ENCODE data around the gene ST6GALNAC6. TPM values are rescaled to one million over a fixed set of nuclear protein-coding genes. Genes with fewer than 3 reads are reported as not detected.
A peak's percentile ranks its signal among the peaks of the same experiment; 100 is the strongest.

The ST6GALNAC6 gene
- total and polyA plus RNA-seq, 7 experiments from 2014 or later = 28.3 to 125 (median 86.9) TPM

DNA sequence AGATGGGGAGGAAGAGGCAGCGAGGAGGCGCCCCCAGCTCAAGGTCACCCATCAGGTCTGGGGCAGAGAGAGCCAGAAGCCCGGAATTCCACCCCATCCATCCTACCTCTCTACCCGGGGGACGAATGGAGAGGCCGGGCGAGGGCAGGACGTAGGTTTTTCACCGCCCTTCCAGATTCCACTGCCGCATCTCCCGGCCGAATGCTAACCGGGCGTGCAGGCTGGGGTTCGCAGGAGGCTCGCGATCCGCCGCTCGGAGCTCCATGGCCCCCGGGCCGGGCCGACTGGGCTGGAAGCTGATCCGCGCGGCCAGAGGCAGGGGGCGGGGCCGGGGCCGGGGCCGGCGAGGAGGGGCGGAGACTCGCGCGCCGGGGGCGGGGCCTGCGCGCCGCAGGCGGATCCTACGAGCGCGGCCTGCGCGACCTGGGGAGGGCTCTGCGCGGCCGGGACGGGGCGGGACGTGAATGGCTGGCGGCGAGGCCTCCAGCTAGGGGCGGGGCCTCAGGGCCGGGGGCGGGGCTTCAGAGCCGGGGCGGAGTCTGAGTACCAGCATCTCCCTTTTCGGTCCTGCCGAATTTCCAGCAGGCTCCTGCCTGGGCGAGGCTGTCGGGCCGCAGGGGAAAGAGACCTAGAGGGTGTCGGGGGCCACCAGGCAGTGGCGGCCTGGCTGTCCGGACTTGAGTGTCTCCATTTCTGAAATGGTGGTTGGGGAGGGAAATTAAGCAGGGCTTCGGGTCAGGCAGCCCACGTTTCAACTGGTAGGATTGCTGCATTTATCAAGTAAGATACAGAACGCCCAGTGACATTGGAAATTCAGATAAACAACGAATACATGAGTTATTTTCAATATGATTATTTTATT lies 17.5 kb upstream of the ST6GALNAC6 start, which contains the start of gene ST6GALNAC4:
Gene ST6GALNAC4 (minus strand): TSS at position 322 of the 862 bp plus-strand sequence. CDS start 622 bp downstream, outside the sequence.
- CTCF ChIA-PET = interaction anchor here (0.6 to 2.5 kb wide), 8 partner anchors 11 to 327 kb away, joined by 3 to 12 read pairs (median 3); partner anchors contain the start of gene TOR2A

DNA sequence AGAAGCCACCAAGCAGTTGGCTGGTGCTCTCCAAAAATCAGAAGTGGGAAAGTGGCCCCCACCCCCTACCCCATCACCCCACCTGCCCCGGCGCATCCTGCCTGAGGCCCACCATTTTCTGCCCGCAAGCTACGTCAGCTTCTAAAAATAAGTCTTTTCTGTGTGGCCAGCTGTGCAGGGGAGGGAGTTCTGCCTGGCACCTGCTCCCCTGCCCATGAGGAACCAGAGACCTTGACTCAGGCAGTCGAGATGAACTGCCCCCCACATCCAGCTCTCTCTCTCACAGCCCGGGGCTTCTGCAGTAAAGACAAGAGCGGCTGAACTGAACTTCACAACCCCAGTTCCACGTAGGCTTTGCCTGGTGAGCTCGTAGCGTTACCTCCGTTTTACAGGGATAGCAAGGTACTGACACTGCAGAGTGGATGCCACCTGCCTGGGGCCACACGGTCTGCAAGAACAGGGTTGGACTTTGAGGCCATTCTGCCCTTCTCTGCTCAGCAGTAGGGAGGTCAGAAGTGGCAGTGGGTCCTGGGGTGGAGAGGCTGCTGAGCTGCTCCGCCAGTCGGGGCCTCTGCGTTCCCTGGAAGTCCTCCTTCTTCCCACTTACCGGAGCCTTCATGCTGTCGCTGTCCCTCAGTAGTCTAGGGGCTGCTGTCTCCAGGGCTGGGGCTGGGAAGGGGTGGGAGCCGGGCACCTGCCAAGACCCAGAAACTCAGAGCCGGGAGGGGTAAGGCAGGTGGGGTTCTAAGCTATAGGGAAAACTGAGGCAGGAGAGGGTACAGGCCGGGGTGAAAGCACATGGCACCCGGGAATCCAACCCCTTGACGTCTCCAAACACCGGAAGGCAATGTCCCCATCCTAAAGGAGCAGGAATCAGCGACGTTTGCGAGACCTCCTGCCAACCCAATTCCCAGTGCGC lies 16.7 kb upstream of the ST6GALNAC6 start:
- peak; percentile 6 for ATAC-seq
- peak in 7 of 9 donors; percentile 43 to 80 (median 52) for DNase-seq
- H3K27me3 ChIP-seq (ENCODE audit: control insufficient read depth in 2 of 2, insufficient read depth in 2 of 2, low read length in 2 of 2) = no peaks in the 10 kb centered on the region
- no peaks in the 10 kb centered on the region for H3K9me3 Mint-ChIP-seq
- intact Hi-C loops (cut with micrococcal nuclease) = loop anchor here (1.0 to 5.0 kb wide), 7 partner anchors 14 to 691 kb away; partner anchors contain the start of genes STXBP1 (in 2 of the 2), FPGS (in 1 of the 2) and PIP5KL1 (in 1 of the 2)
- peaks cover 24 to 31% of the 10 kb centered on the region in 2 donors for H3K4me1 ChIP-seq (ENCODE audit: control insufficient read depth in 2 of 2, insufficient read depth in 2 of 2, low read length in 2 of 2)
- H3K36me3 Mint-ChIP-seq = peaks cover 0 to 14% (median 1%) of the 10 kb centered on the region in 5 donors
- H3K27ac Mint-ChIP-seq = peak overlapping the region; percentile 69 to 95 (median 87)
- H3K4me1 Mint-ChIP-seq = peaks cover 23 to 64% (median 48%) of the 10 kb centered on the region in 7 donors
- ChIA-PET POLR2A (interaction anchor here (0.5 to 4.9 kb wide), 21 partner anchors 12 to 1921 kb away, joined by 3 to 81 read pairs (median 3); partner anchors contain the start of genes CDK9, PTRH1, ST6GALNAC6 and TTC16), CTCF (interaction anchor here (0.6 to 2.5 kb wide), 9 partner anchors 10 to 326 kb away, joined by 3 to 12 read pairs (median 3); partner anchors contain the start of genes SH2D3C and TOR2A)
- H3K4me3 ChIP-seq (ENCODE audit: low read length) = peak overlapping the region; percentile 86
- no peaks in the 10 kb centered on the region for H3K9me3 ChIP-seq (ENCODE audit: control insufficient read depth in 2 of 3, low read length in 3 of 3)
- peak overlapping the region; percentile 76 to 91 (median 86) for H3K4me3 Mint-ChIP-seq
- H3K27ac ChIP-seq (ENCODE audit: low read depth, low read length) = peak overlapping the region; percentile 81
- H3K27me3 Mint-ChIP-seq = no peaks in the 10 kb centered on the region
- peaks cover 0 to 31% (median 0%) of the 10 kb centered on the region in 3 experiments for H3K36me3 ChIP-seq (ENCODE audit: control insufficient read depth in 2 of 3, insufficient read depth in 3 of 3, low read length in 3 of 3)

More for the DNA sequence above, 17.5 kb upstream of the ST6GALNAC6 start, which contains the start of gene ST6GALNAC4:
- Histone ChIP-seq H3K27ac (ENCODE audit: low read depth, low read length) (peak within 1 kb of the TSS; percentile 81), H3K4me1 (ENCODE audit: control insufficient read depth in 2 of 2, insufficient read depth in 2 of 2, low read length in 2 of 2) (peaks cover 28 to 39% of the 10 kb centered on the region in 2 donors), H3K4me3 (ENCODE audit: low read length) (peak within 1 kb of the TSS; percentile 86), H3K9me3 (ENCODE audit: control insufficient read depth in 2 of 3, low read length in 3 of 3) (no peaks in the 10 kb centered on the region), H3K27me3 (ENCODE audit: control insufficient read depth in 2 of 2, insufficient read depth in 2 of 2, low read length in 2 of 2) (no peaks in the 10 kb centered on the region), H3K36me3 (ENCODE audit: control insufficient read depth in 2 of 3, insufficient read depth in 3 of 3, low read length in 3 of 3) (peaks cover 0 to 25% (median 0%) of the 10 kb centered on the region in 3 experiments)
- H3K4me3 Mint-ChIP-seq = peak within 1 kb of the TSS; percentile 76 to 91 (median 86)
- intact Hi-C loops (cut with micrococcal nuclease) = loop anchor here (1.0 to 5.0 kb wide), 15 partner anchors 11 to 692 kb away; partner anchors contain the start of genes FPGS (in 2 of the 2), PIP5KL1 (in 2 of the 2), STXBP1 (in 2 of the 2) and ST6GALNAC6 (in 1 of the 2)
- H3K4me1 Mint-ChIP-seq = peaks cover 29 to 64% (median 51%) of the 10 kb centered on the region in 7 donors
- peaks cover 0 to under 1% (median 0%) of the 10 kb centered on the region in 5 donors for H3K27me3 Mint-ChIP-seq
- H3K27ac Mint-ChIP-seq = peak within 1 kb of the TSS; percentile 69 to 95 (median 87)
- H3K9me3 Mint-ChIP-seq = no peaks in the 10 kb centered on the region
- POLR2A ChIA-PET = interaction anchor here (0.6 to 4.9 kb wide), 19 partner anchors 13 to 202 kb away, joined by 3 to 81 read pairs (median 3); partner anchors contain the start of genes CDK9, PTRH1, TOR2A and TTC16
- DNase-seq (peak; percentile 82 to 97 (median 89)), ATAC-seq (peak; percentile 98)
- peaks cover 0 to 12% (median 0%) of the 10 kb centered on the region in 5 donors for H3K36me3 Mint-ChIP-seq

DNA sequence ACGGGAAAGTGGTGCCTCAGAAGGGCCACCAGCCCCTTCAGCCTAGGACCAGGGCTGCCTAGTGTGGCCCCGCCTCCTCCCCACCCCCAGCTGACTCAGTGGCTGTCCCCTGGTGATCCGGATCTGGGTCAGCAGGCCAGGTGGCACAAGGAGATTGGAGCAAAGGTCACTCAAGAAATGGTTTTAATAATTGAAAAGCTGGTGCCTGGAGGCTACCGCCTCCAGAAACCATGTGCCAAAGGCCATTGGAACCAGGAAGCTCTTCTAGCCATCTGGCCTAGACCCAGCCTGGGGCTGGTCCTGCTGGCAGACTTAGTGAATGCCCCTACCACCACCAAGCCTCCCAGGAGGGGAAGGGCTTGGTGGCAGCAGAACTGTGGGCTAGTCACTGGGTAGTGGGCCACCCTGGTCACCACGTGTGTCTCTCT lies 15.9 kb upstream of the ST6GALNAC6 start:
- Mint-ChIP-seq H3K27ac (peak overlapping the region in 8 of 9 donors; percentile 69 to 95 (median 84)), H3K27me3 (no peaks in the 10 kb centered on the region), H3K9me3 (no peaks in the 10 kb centered on the region), H3K4me3 (peak overlapping the region; percentile 76 to 91 (median 86)), H3K36me3 (peaks cover 4 to 20% (median 7%) of the 10 kb centered on the region in 5 donors), H3K4me1 (peaks cover 30 to 66% (median 54%) of the 10 kb centered on the region in 7 donors)
- H3K9me3 ChIP-seq (ENCODE audit: control insufficient read depth in 2 of 3, low read length in 3 of 3) = no peaks in the 10 kb centered on the region
- peak overlapping the region; percentile 81 for H3K27ac ChIP-seq (ENCODE audit: low read depth, low read length)
- H3K27me3 ChIP-seq (ENCODE audit: control insufficient read depth in 2 of 2, insufficient read depth in 2 of 2, low read length in 2 of 2) = no peaks in the 10 kb centered on the region
- POLR2A ChIA-PET = interaction anchor here (0.8 to 4.9 kb wide), 13 partner anchors 11 to 1922 kb away, joined by 3 to 81 read pairs (median 3); partner anchors contain the start of genes CDK9, DPM2 and ST6GALNAC6
- no peak for DNase-seq
- peaks cover 24 to 31% of the 10 kb centered on the region in 2 donors for H3K4me1 ChIP-seq (ENCODE audit: control insufficient read depth in 2 of 2, insufficient read depth in 2 of 2, low read length in 2 of 2)
- peak overlapping the region; percentile 19 for H3K4me3 ChIP-seq (ENCODE audit: low read length)
- CTCF ChIA-PET = interaction anchor here (1.0 to 2.3 kb wide), 5 partner anchors 9 to 137 kb away, joined by 3 to 12 read pairs (median 4); partner anchors contain the start of gene SH2D3C
- peaks cover 0 to 38% (median 0%) of the 10 kb centered on the region in 3 experiments for H3K36me3 ChIP-seq (ENCODE audit: control insufficient read depth in 2 of 3, insufficient read depth in 3 of 3, low read length in 3 of 3)
- ATAC-seq = no peak
- intact Hi-C loops (cut with micrococcal nuclease) = loop anchor here (5.0 kb wide), 3 partner anchors 33 to 348 kb away; partner anchors contain the start of gene STXBP1 (in 1 of the 2)

DNA sequence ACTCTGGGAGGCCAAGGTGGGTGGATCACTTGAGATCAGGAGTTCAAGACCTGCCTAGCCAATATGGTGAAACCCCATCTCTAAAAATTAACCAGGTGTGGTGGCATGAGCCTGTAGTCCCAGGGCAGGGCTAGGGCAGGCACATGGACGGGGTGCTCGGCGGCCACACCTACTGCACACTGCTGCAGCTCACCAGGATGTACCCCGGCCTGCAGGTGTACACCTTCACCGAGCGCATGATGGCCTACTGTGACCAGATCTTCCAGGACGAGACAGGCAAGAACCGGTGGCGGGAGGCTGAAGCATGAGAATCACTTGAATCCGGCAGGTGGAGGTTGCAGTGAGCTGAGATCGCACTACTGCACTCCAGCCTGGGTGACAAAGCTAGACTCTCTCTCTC lies 14.3 kb upstream of the ST6GALNAC6 start:
- DNase-seq (peak in 1 of 9 donors; percentile 8), ATAC-seq (no peak)
- intact Hi-C loops (cut with micrococcal nuclease) = no loop called here
- Mint-ChIP-seq H3K27ac (peak overlapping the region in 2 of 9 donors; percentile 69 to 81), H3K36me3 (peaks cover 4 to 20% (median 7%) of the 10 kb centered on the region in 5 donors), H3K4me3 (peak overlapping the region in 2 of 10 donors; percentile 13 to 29), H3K27me3 (no peaks in the 10 kb centered on the region), H3K9me3 (no peaks in the 10 kb centered on the region), H3K4me1 (peaks cover 24 to 57% (median 46%) of the 10 kb centered on the region in 7 donors)
- no peaks in the 10 kb centered on the region for H3K9me3 ChIP-seq (ENCODE audit: control insufficient read depth in 2 of 3, low read length in 3 of 3)
- no peaks in the 10 kb centered on the region for H3K27me3 ChIP-seq (ENCODE audit: control insufficient read depth in 2 of 2, insufficient read depth in 2 of 2, low read length in 2 of 2)
- no peak overlapping the region for H3K4me3 ChIP-seq (ENCODE audit: low read length)
- H3K27ac ChIP-seq (ENCODE audit: low read depth, low read length) = no peak overlapping the region
- H3K4me1 ChIP-seq (ENCODE audit: control insufficient read depth in 2 of 2, insufficient read depth in 2 of 2, low read length in 2 of 2) = peaks cover 24 to 31% of the 10 kb centered on the region in 2 donors
- peaks cover 0 to 48% (median 0%) of the 10 kb centered on the region in 3 experiments for H3K36me3 ChIP-seq (ENCODE audit: control insufficient read depth in 2 of 3, insufficient read depth in 3 of 3, low read length in 3 of 3)
- CTCF ChIA-PET = interaction anchor here (0.6 to 1.7 kb wide), 3 partner anchors 126 to 178 kb away, joined by 3 to 8 read pairs (median 4); partner anchors contain the start of gene TOR2A
- POLR2A ChIA-PET = interaction anchor here (0.6 to 4.9 kb wide), 5 partner anchors 10 to 179 kb away, joined by 3 to 81 read pairs (median 4); partner anchors contain the start of gene TOR2A

DNA sequence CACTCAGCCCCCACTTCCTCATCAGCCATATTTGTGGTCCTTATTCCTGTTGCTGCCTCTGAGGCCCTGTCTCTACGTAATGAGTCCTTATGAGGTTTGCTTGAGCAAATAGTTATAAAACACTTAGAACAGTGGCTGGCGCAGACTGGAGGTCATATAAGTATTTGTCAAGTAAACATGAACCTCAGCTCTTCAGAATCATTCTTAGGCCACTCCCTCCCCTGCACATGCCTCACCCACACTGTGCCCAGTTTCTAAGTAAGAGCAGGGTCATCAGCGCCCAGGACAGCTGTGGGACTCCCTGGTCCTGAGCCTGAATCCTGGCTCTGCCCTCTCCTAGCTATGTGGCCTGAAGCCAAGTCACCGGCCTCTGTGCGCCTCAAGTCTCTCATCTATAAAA lies 13.5 kb upstream of the ST6GALNAC6 start:
- Histone ChIP-seq H3K4me1 (ENCODE audit: control insufficient read depth in 2 of 2, insufficient read depth in 2 of 2, low read length in 2 of 2) (peaks cover 24% of the 10 kb centered on the region in 2 donors), H3K9me3 (ENCODE audit: control insufficient read depth in 2 of 3, low read length in 3 of 3) (no peaks in the 10 kb centered on the region), H3K36me3 (ENCODE audit: control insufficient read depth in 2 of 3, insufficient read depth in 3 of 3, low read length in 3 of 3) (peaks cover 0 to 56% (median 0%) of the 10 kb centered on the region in 3 experiments), H3K4me3 (ENCODE audit: low read length) (no peak overlapping the region), H3K27ac (ENCODE audit: low read depth, low read length) (no peak overlapping the region), H3K27me3 (ENCODE audit: control insufficient read depth in 2 of 2, insufficient read depth in 2 of 2, low read length in 2 of 2) (no peaks in the 10 kb centered on the region)
- Mint-ChIP-seq H3K9me3 (no peaks in the 10 kb centered on the region), H3K27ac (peak overlapping the region in 6 of 9 donors; percentile 43 to 81 (median 61)), H3K4me3 (peak overlapping the region in 2 of 10 donors; percentile 7 to 19), H3K27me3 (no peaks in the 10 kb centered on the region), H3K36me3 (peaks cover 4 to 20% (median 7%) of the 10 kb centered on the region in 5 donors), H3K4me1 (peaks cover 18 to 49% (median 38%) of the 10 kb centered on the region in 7 donors)
- ATAC-seq (no peak), DNase-seq (no peak)
- ChIA-PET CTCF (interaction anchor here (0.6 to 1.7 kb wide), 6 partner anchors 9 to 178 kb away, joined by 3 to 8 read pairs (median 4); partner anchors contain the start of gene TOR2A), POLR2A (interaction anchor here (1.1 to 1.2 kb wide), 3 partner anchors 9 to 178 kb away, joined by 3 to 4 read pairs (median 3); partner anchors contain the start of gene TOR2A)
- intact Hi-C loops (cut with micrococcal nuclease) = no loop called here

Measured in naive thymus-derived CD4-positive, alpha-beta T cell (primary cell).